NCI-H446 treated with DMSO at 0.1 percent for 48 hours (cell line): ENCODE measurements around the gene MAGI1.
"Not testable (repeated sequence)": the region's sequence is repeated elsewhere in the genome, so short reads cannot be mapped to it uniquely, and the experiment has no call there.

Experiments used
- DNase-seq: peaks from one replicate; lab custom pipeline; 2025; lab: John Stamatoyannopoulos, UW

Gene MAGI1

GRCh38 chr3:65524584-65524983, 514.1 kb downstream of the MAGI1 start:
- no peak for DNase-seq

- DNase-seq, result no peak
These were observed 514.8 kb downstream of the MAGI1 start for GRCh38 chr3:65523878-65524277.

DNA sequence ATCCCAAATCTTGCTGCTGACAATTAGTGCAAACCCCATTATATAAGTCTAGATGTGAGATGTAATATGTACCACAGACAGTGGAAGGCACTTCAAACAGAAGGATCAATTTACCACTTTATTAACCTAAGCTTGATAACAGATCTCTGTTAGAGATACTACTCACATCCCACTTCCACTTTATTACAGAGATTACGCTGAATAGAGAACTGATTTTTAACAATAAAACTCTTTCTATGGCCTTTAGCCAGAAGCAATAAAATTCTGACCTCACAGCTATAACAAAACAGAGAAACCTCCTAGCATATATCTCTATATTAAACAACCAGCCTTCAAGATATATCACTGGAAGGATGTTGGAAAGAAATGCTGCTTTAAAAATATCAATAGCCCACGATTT, 517.7 kb downstream of the MAGI1 start:
- no peak for DNase-seq

DNA sequence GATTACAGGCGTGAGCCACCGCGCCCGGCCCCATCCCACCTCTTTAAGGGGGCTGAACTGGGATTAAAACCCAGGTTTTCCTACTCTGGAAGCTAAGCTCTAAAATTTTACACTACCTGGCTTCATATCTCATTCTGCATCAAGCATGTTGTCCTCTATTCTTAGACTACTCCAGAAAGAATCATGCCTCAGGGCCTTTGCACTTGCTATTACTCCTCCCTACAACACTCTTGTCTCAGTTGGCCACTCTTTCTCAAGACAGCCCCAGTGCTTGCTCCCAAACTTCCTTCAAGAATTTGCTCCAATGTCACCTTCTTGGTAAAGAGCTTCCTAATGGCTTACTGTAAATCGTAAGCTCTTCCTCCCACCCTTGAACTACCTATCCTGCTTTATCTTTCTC, 521.7 kb downstream of the MAGI1 start:
- DNase-seq, result no peak

DNA sequence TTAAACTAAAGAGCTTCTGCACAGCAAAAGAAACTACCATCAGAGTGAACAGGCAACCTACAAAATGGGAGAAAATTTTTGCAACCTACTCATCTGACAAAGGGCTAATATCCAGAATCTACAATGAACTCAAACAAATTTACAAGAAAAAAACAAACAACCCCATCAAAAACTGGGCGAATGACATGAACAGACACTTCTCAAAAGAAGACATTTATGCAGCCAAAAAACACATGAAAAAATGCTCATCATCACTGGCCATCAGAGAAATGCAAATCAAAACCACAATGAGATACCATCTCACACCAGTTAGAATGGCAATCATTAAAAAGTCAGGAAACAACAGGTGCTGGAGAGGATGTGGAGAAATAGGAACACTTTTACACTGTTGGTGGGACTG, 524.4 kb downstream of the MAGI1 start:
- DNase-seq, result not testable (repeated sequence)

DNA sequence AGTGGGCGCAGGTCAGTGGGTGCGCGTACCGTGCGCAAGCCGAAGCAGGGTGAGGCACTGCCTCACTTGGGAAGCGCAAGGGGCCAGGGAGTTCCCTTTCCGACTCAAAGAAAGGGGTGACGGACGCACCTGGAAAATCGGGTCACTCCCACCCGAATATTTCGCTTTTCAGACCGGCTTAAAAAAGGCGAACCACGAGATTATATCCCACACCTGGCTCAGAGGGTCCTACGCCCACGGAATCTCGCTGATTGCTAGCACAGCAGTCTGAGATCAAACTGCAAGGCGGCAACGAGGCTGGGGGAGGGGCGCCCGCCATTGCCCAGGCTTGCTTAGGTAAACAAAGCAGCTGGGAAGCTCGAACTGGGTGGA, 529.3 kb downstream of the MAGI1 start:
- not testable (repeated sequence) for DNase-seq

GRCh38 chr3:65508750-65509422, 529.8 kb downstream of the MAGI1 start:
- DNase-seq, result no peak

GRCh38 chr3:65507437-65507836, 531.3 kb downstream of the MAGI1 start:
- DNase-seq, result no peak

- DNase-seq, result no peak
These were observed 534.9 kb downstream of the MAGI1 start for GRCh38 chr3:65503776-65504175.

- DNase-seq, result no peak
These were observed 536.2 kb downstream of the MAGI1 start for GRCh38 chr3:65502526-65502925.

GRCh38 chr3:65500398-65501306, 538.1 kb downstream of the MAGI1 start:
- no peak for DNase-seq

DNA sequence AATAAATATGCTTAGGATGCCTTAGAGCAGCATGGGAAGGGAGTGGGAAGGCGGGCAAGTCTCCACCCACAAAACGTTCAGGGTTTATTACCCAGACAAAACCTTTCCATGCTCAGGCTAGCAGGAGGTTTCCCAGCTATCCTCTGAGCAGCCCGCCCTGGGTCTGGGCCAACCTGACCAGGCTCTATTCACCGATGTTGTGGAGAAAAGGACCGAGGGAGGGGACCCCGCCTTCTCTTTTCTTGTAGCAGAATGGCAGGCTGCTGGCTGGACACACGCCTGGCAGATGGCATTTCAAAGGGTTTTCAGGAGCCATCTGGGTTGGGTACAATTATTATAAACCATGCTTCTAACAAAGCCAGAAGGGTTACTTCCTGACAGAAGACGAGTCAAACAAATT, 540.9 kb downstream of the MAGI1 start:
- DNase-seq, result peak; percentile 91

- no peak for DNase-seq
These were observed 541.5 kb downstream of the MAGI1 start for GRCh38 chr3:65497236-65497635.

DNA sequence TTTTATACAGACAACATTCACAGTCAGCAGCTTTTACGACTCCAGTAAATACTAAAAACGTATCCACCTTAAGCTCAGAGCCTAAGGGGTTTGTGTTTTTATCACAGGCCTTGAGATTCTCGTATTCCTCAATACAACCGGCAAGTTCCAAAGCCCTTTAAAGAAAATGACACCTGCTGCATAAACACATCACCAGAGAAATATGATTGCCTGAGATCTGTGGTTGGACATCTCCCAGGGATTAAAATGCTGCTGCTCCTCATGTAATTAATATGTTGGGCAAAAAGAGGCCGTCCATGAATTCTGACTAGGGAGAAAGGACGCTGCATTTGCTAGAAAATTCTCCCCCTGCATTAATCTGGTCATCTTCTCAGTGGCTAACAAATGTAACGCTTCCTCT, 544.8 kb downstream of the MAGI1 start:
- no peak for DNase-seq

GRCh38 chr3:65493371-65493882, 545.3 kb downstream of the MAGI1 start:
- DNase-seq, result no peak

- no peak for DNase-seq
These were observed 546.5 kb downstream of the MAGI1 start for GRCh38 chr3:65492249-65492648.

GRCh38 chr3:65490114-65490513, 548.6 kb downstream of the MAGI1 start:
- no peak for DNase-seq

- no peak for DNase-seq
These were observed 549.5 kb downstream of the MAGI1 start for GRCh38 chr3:65489253-65489652.

DNA sequence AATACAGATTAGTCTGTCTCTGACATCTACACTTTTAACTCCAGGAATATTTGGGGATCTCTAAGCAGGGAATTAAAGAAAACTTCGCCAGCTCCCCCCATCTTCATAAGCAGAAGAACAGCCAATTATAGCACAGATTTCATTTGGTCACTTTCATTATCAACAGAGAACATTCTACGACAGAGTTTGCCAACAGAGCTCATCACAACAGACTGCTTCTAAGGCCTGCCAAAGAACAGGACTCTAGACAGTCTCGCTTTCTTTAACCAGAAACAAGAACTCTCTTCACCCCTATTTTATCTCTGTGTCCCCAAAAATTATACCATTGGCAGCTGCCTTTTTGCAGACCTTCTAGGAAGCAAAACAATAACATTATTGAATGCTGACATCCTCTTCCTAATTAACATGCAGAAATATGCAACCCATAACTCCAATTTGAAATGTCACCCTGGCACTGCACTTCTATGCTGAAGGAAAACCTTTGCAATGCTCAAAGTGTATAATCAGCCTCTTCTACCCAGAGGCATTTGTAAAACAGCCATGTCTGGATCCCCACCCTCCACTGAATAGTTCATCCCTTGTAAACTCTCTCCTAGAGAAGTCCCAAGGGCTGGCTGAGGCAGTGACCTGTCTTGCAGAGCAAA, 552.8 kb downstream of the MAGI1 start:
- DNase-seq, result no peak

GRCh38 chr3:65484964-65485363, 553.8 kb downstream of the MAGI1 start:
- DNase-seq, result no peak

GRCh38 chr3:65483480-65483879, 555.2 kb downstream of the MAGI1 start:
- no peak for DNase-seq

GRCh38 chr3:65483011-65483410, 555.7 kb downstream of the MAGI1 start:
- no peak for DNase-seq

- DNase-seq, result no peak
These were observed 557.6 kb downstream of the MAGI1 start for GRCh38 chr3:65481085-65481484.
